ENCODE measurements around the gene SPPL2C. TPM values are rescaled to one million over a fixed set of nuclear protein-coding genes. Genes with fewer than 3 reads are reported as not detected.

The SPPL2C gene
- total RNA-seq, 1 donor from 2014 or later, result not detected

DNA sequence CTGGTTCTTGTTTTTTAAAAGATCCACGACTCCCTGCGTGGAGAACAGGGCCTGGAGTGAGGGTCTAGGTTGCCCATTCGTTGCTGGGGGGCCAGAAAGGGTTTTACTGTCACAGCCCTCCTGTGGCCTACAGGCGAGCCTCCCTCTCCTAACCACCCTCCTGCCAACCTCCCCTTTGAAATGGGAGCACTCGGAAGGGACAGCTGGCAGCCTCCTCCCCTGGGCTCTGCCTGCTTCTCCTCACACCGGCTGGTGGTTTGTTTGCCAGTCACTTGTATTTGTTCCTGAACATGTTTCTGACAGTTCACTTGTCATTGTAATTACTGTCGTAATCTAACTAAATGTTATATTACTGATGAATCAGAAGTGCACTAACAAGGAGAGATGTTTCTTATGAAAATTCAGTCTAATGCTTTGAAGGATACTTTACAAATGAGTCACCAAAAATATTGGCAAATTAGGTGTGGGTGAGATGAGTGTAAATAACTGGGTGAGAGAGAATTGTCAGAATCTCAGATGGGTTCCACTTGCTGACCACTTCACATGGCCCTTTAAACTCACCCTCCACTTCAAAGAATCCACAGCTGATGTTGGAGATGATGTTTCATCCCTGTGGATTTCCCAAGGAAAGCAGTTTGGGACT, 2.7 kb upstream of the SPPL2C start:
- no peak for DNase-seq
- TF ChIP-seq, protein P1, sequence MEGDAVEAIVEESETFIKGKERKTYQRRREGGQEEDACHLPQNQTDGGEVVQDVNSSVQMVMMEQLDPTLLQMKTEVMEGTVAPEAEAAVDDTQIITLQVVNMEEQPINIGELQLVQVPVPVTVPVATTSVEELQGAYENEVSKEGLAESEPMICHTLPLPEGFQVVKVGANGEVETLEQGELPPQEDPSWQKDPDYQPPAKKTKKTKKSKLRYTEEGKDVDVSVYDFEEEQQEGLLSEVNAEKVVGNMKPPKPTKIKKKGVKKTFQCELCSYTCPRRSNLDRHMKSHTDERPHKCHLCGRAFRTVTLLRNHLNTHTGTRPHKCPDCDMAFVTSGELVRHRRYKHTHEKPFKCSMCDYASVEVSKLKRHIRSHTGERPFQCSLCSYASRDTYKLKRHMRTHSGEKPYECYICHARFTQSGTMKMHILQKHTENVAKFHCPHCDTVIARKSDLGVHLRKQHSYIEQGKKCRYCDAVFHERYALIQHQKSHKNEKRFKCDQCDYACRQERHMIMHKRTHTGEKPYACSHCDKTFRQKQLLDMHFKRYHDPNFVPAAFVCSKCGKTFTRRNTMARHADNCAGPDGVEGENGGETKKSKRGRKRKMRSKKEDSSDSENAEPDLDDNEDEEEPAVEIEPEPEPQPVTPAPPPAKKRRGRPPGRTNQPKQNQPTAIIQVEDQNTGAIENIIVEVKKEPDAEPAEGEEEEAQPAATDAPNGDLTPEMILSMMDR (IDR thresholded peaks at IDR 0.05; ENCODE audit: borderline replicate concordance), result no peak
- H3K36me3 ChIP-seq, result no peaks in the 10 kb centered on the region
- no peak overlapping the region for H3K27ac ChIP-seq (replicated peaks)
- H3K9me3 ChIP-seq (replicated peaks), result no peaks in the 10 kb centered on the region
- no peak overlapping the region for H3K4me3 ChIP-seq
- peaks cover 61% of the 10 kb centered on the region for H3K27me3 ChIP-seq (ENCODE audit: low read depth)
- H3K4me1 ChIP-seq, result no peaks in the 10 kb centered on the region
- intact Hi-C loops (cut with micrococcal nuclease), result no loop called here

DNA sequence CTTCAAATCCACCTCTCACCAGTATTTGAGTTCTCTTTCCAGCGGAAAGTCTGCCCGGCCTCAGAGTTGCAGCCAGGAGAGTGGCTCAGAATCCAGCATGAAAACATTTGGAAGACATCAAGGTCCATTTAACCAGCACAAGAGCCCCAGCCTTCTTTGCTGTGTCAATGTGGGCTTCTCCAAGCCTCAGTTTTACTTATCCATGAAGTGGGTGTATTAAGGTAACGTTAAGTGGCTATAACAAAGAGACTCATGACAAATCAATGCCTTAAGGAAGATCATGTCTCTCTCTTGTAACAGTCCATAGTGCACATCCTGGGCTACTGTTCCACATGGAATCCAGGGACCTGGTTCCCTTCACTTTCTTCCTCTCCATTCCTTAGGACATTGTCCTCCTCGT, 959 bp upstream of the SPPL2C start:
- intact Hi-C loops (cut with micrococcal nuclease), result no loop called here
- no peak for DNase-seq
- Histone ChIP-seq H3K9me3 (replicated peaks) (no peaks in the 10 kb centered on the region), H3K27ac (replicated peaks) (no peak overlapping the region), H3K4me1 (peaks cover 1% of the 10 kb centered on the region), H3K27me3 (ENCODE audit: low read depth) (peaks cover 45% of the 10 kb centered on the region), H3K36me3 (no peaks in the 10 kb centered on the region), H3K4me3 (no peak overlapping the region)
- TF ChIP-seq, protein P1 (IDR thresholded peaks at IDR 0.05; ENCODE audit: borderline replicate concordance), result no peak

DNA sequence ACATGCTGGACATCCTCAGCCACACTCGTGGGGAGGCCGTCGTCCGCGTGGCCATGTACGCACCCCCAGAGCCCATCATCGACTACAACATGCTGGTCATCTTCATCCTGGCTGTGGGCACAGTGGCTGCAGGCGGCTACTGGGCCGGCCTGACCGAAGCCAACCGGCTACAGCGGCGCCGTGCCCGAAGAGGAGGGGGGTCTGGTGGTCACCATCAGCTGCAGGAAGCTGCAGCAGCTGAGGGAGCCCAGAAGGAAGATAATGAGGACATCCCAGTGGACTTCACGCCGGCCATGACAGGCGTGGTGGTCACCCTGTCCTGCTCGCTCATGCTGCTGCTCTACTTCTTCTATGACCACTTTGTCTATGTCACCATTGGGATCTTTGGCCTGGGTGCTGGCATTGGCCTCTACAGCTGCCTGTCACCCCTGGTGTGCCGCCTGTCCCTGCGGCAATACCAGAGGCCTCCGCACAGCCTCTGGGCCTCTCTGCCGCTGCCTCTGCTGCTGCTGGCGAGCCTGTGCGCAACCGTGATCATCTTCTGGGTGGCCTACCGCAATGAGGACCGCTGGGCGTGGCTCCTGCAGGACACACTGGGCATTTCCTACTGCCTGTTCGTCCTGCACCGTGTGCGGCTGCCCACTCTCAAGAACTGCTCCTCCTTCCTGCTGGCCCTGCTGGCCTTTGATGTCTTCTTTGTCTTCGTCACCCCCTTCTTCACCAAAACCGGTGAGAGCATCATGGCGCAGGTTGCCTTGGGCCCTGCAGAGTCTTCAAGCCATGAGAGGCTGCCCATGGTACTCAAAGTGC, 900 bp downstream of the SPPL2C start:
- Histone ChIP-seq H3K27me3 (ENCODE audit: low read depth) (peaks cover 27% of the 10 kb centered on the region), H3K36me3 (no peaks in the 10 kb centered on the region), H3K27ac (replicated peaks) (no peak overlapping the region), H3K4me1 (peaks cover 5% of the 10 kb centered on the region), H3K4me3 (no peak overlapping the region), H3K9me3 (replicated peaks) (no peaks in the 10 kb centered on the region)
- DNase-seq, result no peak
- intact Hi-C loops (cut with micrococcal nuclease), result no loop called here
- TF ChIP-seq, protein P1 (IDR thresholded peaks at IDR 0.05; ENCODE audit: borderline replicate concordance), result no peak

DNA sequence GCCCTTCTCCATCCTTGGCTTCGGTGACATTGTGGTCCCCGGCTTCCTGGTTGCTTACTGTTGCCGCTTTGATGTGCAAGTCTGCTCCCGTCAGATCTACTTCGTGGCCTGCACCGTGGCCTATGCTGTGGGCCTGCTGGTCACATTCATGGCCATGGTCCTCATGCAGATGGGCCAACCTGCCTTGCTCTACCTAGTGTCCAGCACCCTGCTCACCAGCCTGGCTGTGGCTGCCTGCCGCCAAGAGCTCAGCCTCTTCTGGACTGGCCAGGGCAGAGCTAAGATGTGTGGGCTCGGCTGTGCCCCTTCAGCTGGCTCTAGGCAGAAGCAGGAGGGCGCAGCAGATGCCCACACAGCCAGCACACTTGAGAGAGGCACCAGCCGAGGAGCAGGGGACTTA, 1.5 kb downstream of the SPPL2C start:
- H3K27me3 ChIP-seq (ENCODE audit: low read depth), result peaks cover 27% of the 10 kb centered on the region
- intact Hi-C loops (cut with micrococcal nuclease), result no loop called here
- H3K27ac ChIP-seq (replicated peaks), result no peak overlapping the region
- TF ChIP-seq, protein P1 (IDR thresholded peaks at IDR 0.05; ENCODE audit: borderline replicate concordance), result no peak
- H3K9me3 ChIP-seq (replicated peaks), result no peaks in the 10 kb centered on the region
- no peak overlapping the region for H3K4me3 ChIP-seq
- H3K4me1 ChIP-seq, result peaks cover 5% of the 10 kb centered on the region
- DNase-seq, result no peak
- no peaks in the 10 kb centered on the region for H3K36me3 ChIP-seq

DNA sequence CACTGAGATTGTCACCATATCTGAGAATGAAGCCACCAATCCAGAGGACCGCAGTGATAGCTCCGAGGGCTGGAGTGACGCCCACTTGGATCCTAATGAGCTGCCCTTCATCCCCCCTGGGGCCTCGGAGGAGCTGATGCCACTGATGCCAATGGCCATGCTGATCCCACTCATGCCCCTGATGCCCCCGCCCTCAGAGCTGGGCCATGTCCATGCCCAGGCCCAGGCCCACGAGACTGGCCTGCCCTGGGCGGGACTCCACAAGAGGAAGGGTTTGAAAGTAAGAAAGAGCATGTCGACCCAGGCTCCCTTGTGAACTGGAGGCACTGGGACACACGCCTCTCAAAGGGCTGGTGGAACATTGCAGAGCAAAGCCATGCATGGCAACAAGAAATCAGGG, 2.0 kb downstream of the SPPL2C start:
- no peak for DNase-seq
- Histone ChIP-seq H3K9me3 (replicated peaks) (no peaks in the 10 kb centered on the region), H3K4me1 (peaks cover 5% of the 10 kb centered on the region), H3K27me3 (ENCODE audit: low read depth) (peaks cover 31% of the 10 kb centered on the region), H3K36me3 (no peaks in the 10 kb centered on the region), H3K4me3 (no peak overlapping the region), H3K27ac (replicated peaks) (no peak overlapping the region)
- intact Hi-C loops (cut with micrococcal nuclease), result no loop called here
- TF ChIP-seq, protein P1 (IDR thresholded peaks at IDR 0.05; ENCODE audit: borderline replicate concordance), result no peak
